ENCODE results near the gene ORC4. TPM values are rescaled to one million over a fixed set of nuclear protein-coding genes. Genes with fewer than 3 reads are reported as not detected.
A peak's percentile ranks its signal among the peaks of the same experiment; 100 is the strongest.

The ORC4 gene
- total and polyA plus RNA-seq, 2 donors (not counting 3 experiments of a cell fraction or from before 2014, with no cell fraction given), result 25.2 to 27.0 TPM

- Histone ChIP-seq H3K36me3 (ENCODE audit: control insufficient read depth in 2 of 2, extremely low read depth in 1 of 2, insufficient read depth in 2 of 2, low read length in 2 of 2) (no peaks in the 10 kb centered on the region), H3K9ac (replicated peaks; ENCODE audit: extremely low read depth, insufficient read depth, low read length) (no peak overlapping the region), H3K9me1 (replicated peaks; ENCODE audit: control insufficient read depth, extremely low read depth, insufficient read depth, low read length) (no peaks in the 10 kb centered on the region), H3K4me2 (ENCODE audit: insufficient read depth, low read length) (no peak overlapping the region), H4K20me1 (replicated peaks; ENCODE audit: control insufficient read depth, extremely low read depth, insufficient read depth, low read length) (peaks cover 2% of the 10 kb centered on the region), H2AFZ (ENCODE audit: low read depth, low read length) (no peak overlapping the region), H3K27me3 (ENCODE audit: control insufficient read depth in 2 of 2, insufficient read depth in 2 of 2, low read length in 2 of 2) (no peaks in the 10 kb centered on the region), H3K79me2 (ENCODE audit: control insufficient read depth, insufficient read depth, low read length) (no peaks in the 10 kb centered on the region), H3K27ac (ENCODE audit: insufficient read depth, low read depth, low read length) (no peak overlapping the region), H3K4me1 (ENCODE audit: control insufficient read depth, extremely low read depth, insufficient read depth, low read length) (no peaks in the 10 kb centered on the region), H3K9me3 (replicated peaks; ENCODE audit: control insufficient read depth, insufficient read depth, low read length) (no peaks in the 10 kb centered on the region), H3K4me3 (replicated peaks in 1 of 3; ENCODE audit: insufficient read depth in 1 of 3, low read depth in 1 of 3, low read length in 3 of 3) (no peak overlapping the region)
- BruUV-seq (replicated peaks), result no TSS peak
- CTCF ChIA-PET, result interaction anchor here (0.8 to 1.6 kb wide), 5 partner anchors 44 to 1071 kb away, joined by 3 to 19 read pairs (median 4); no protein-coding TSS in a partner anchor
- TF ChIP-seq POLR2AphosphoS5 (IDR thresholded peaks at IDR 0.05; ENCODE audit: insufficient read depth, low read depth, low read length) (no peak), JUN (IDR thresholded peaks at IDR 0.05; ENCODE audit: borderline replicate concordance, insufficient read depth, insufficient read length, low read depth) (no peak), MYC (IDR thresholded peaks at IDR 0.05; ENCODE audit: low read depth, low read length) (no peak), CTCF (IDR thresholded peaks at IDR 0.05; ENCODE audit: extremely low read depth in 1 of 2, insufficient read depth in 1 of 2, low read depth in 1 of 2, low read length in 2 of 2) (no peak), FOS (IDR thresholded peaks at IDR 0.05; ENCODE audit: borderline replicate concordance, insufficient read depth, low read length) (no peak), MAX (IDR thresholded peaks at IDR 0.05; ENCODE audit: insufficient read depth, insufficient read length) (no peak), EZH2 (IDR thresholded peaks at IDR 0.05; ENCODE audit: borderline replicate concordance, low read depth, low read length, severe bottlenecking) (no peak), POLR2A (IDR thresholded peaks at IDR 0.05; ENCODE audit: low read depth, low read length) (no peak), GATA2 (IDR thresholded peaks at IDR 0.05; ENCODE audit: insufficient read depth, insufficient read length, low read depth, low read length) (no peak)
- POLR2A ChIA-PET, result no interaction called here
- intact Hi-C loops (cut with micrococcal nuclease), result no loop called here
- DNase-seq (ENCODE audit: low read depth, low spot score), result peak; percentile 28
- FAIRE-seq, result no peak
- dilution Hi-C loops (cut with MboI; ENCODE audit: extremely low pct_ligation_motif_present, low sequenced_read_pairs), result no loop called here
These were observed 74.9 kb downstream of the ORC4 start for GRCh38 chr2:147945660-147946059.

All from endothelial cell of umbilical vein (primary cell).